Subcutaneous abdominal adipose tissue (tissue), 5 donors: ENCODE data around the gene FGD3.
A peak's percentile ranks its signal among the peaks of the same experiment; 100 is the strongest.
"Not testable (repeated sequence)": the region's sequence is repeated elsewhere in the genome, so short reads cannot be mapped to it uniquely, and the experiment has no call there.

Experiments used
- H3K27ac ChIP-seq: one replicate; pipeline ENCODE4 v1.7.0; 2013; ENCODE audit warnings: low read depth, mild to moderate bottlenecking, inconsistent platforms, low read length, moderate library complexity
- H3K27me3 ChIP-seq, 5 donors: one replicate each; pipeline ENCODE4 v1.7.0; 2013; ENCODE audit warnings: low read length in 5 of 5, inconsistent platforms in 1 of 5; ENCODE audit not compliant: control insufficient read depth in 5 of 5, insufficient read depth in 4 of 5
- H3K36me3 ChIP-seq, 5 donors: one replicate each; pipeline ENCODE4 v1.7.0; 2013; ENCODE audit warnings: low read length in 5 of 5; ENCODE audit not compliant: control insufficient read depth in 5 of 5, insufficient read depth in 5 of 5
- H3K4me1 ChIP-seq, 5 donors: one replicate each; pipeline ENCODE4 v1.7.0; 2013; ENCODE audit warnings: low read length in 5 of 5, mild to moderate bottlenecking in 3 of 5, moderate library complexity in 1 of 5; ENCODE audit not compliant: control insufficient read depth in 5 of 5, insufficient read depth in 5 of 5
- H3K4me3 ChIP-seq, 5 donors: one replicate each; pipeline ENCODE4 v1.7.0; 2013; ENCODE audit warnings: low read length in 5 of 5, low read depth in 1 of 5
- H3K9ac ChIP-seq, 5 donors: one replicate each; pipeline ENCODE4 v1.7.0; 2013; ENCODE audit warnings: low read length in 5 of 5, mild to moderate bottlenecking in 4 of 5, moderate library complexity in 3 of 5
- H3K9me3 ChIP-seq, 5 donors: one replicate each; pipeline ENCODE4 v1.7.0; 2013; ENCODE audit warnings: low read length in 5 of 5; ENCODE audit not compliant: control insufficient read depth in 5 of 5
- donor health status: healthy.
- donor health status: healthy.
- donor health status: healthy.
- donor health status: healthy.
- donor health status: healthy.

Gene FGD3

DNA sequence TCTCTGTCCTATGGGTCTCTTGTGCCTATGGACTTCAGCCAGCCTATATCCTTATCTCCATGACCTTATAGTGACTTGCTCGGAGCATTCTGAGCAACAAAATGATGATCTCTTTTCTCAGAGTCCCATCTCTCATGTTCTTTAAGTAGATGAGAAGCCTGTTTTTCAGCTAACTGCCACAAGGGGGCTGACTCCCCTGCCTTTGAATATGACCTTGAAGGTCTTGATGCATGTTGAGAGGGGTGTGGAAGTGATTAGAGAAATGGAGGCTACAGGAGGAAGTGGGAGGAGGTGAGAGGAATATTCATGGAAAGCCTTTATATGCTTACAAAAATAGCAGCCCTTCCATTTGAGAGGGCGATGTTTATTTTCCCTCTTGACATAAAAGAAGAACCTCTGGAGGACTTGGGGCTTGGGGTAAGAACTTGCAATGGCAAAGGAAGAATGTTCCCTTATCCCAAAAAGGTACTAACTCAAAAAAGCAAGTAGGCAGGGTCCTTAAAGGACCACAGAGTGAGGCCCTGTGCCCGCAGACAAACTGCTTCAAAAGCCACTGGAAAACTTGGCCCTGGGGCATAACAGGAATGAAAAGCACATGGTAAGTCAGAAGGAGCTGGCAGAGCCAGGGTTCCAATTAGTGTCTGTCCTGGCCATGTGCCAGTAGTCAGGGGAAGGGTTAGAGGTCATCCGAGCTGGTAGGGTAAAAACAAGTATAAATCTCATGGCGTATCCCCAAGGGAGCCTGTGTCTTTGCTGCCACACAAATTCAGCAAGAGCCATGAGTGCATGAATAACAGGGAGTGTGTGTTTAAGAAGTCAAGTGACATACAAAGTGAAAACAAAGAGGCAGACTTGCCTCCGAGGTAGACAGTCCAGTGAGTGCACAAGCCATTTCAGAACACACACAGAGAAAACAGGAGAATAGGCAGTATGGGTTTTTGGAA lies 39.1 kb downstream of the FGD3 start:
- no peaks in the 10 kb centered on the region for H3K36me3 ChIP-seq
- H3K4me3 ChIP-seq = no peak overlapping the region
- no peak overlapping the region for H3K9ac ChIP-seq
- H3K27me3 ChIP-seq = no peaks in the 10 kb centered on the region
- H3K9me3 ChIP-seq = peaks cover 4 to 21% (median 13%) of the 10 kb centered on the region in 5 donors
- H3K27ac ChIP-seq = no peak overlapping the region
- peaks cover 0 to 2% (median 0%) of the 10 kb centered on the region in 5 donors for H3K4me1 ChIP-seq

DNA sequence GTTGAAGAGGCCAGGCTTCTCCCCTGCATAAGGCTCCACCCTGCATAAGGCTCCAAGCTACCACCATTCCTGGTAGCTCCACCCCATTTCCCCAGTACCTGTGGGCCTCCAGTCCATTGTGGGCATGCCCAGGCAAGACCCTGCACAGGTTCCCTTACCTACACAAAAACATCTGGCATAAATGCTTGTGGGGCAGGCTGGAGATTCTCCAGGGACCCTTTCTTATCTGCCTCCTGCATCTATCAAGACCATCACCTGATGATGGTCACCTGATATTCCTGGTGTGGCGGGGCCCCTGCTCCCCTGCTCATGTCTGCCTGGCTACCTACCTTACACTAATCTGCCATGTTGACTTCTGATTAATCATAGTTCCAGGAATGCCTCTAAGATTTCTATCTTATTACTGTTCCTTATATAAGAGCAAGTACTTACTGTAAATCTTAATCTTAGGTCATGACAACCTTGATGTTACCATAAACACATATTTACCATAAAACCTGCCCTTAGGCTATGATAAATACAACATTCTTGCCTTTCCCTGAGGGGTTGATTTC lies 41.0 kb downstream of the FGD3 start:
- H3K4me1 ChIP-seq = peaks cover 0 to 2% (median 0%) of the 10 kb centered on the region in 5 donors
- H3K36me3 ChIP-seq = no peaks in the 10 kb centered on the region
- H3K27ac ChIP-seq = no peak overlapping the region
- no peak overlapping the region for H3K4me3 ChIP-seq
- H3K9ac ChIP-seq = no peak overlapping the region
- no peaks in the 10 kb centered on the region for H3K27me3 ChIP-seq
- peaks cover 4 to 24% (median 16%) of the 10 kb centered on the region in 5 donors for H3K9me3 ChIP-seq

DNA sequence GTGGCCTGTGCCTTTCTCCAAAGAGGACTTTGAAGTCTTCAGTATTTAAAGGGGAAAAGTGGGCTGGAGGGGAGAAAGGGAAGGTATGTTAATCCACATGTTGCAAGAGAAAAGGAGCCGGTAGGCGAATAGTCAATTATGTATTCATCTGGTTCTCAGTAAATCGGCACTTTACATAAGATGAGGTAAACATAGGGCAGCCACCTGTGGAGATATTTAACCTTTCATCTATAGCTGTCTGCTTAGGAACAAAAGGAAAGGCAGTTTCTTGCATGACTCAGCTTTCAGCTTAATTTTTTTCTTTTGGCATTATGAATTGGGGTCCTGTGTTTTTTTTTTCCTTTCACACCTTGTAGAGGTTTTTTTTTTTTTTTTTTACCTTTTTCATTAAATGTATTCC lies 42.2 kb downstream of the FGD3 start:
- Histone ChIP-seq H3K4me3 (no peak overlapping the region), H3K36me3 (no peaks in the 10 kb centered on the region), H3K27ac (no peak overlapping the region), H3K9me3 (peaks cover 0 to 12% (median 7%) of the 10 kb centered on the region in 5 donors), H3K9ac (no peak overlapping the region), H3K27me3 (no peaks in the 10 kb centered on the region), H3K4me1 (peaks cover 0 to 2% (median 0%) of the 10 kb centered on the region in 5 donors)

DNA sequence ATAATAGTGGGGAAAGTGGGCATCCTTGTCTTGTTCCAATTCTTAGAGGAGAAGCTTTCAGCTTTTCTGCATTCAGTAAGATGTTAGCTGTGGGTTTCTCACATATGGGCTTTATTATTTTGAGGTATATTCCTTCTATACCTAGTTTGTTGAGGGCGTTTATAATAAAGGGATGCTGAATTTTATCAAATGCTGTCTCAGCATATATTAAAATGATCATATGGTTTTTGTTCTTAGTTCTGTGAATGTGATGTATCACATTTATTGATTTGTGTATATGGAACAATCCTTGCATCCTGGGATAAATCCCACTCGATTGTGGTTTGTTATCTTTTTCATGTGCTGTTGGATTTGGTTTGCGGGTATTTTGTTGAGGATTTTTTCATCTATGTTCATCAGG lies 43.1 kb downstream of the FGD3 start:
- H3K9me3 ChIP-seq = peaks cover 0 to 6% (median 3%) of the 10 kb centered on the region in 5 donors
- peaks cover 0 to 2% (median 0%) of the 10 kb centered on the region in 5 donors for H3K4me1 ChIP-seq
- H3K4me3 ChIP-seq = no peak overlapping the region
- no peaks in the 10 kb centered on the region for H3K27me3 ChIP-seq
- H3K36me3 ChIP-seq = no peaks in the 10 kb centered on the region
- H3K9ac ChIP-seq = no peak overlapping the region
- no peak overlapping the region for H3K27ac ChIP-seq

DNA sequence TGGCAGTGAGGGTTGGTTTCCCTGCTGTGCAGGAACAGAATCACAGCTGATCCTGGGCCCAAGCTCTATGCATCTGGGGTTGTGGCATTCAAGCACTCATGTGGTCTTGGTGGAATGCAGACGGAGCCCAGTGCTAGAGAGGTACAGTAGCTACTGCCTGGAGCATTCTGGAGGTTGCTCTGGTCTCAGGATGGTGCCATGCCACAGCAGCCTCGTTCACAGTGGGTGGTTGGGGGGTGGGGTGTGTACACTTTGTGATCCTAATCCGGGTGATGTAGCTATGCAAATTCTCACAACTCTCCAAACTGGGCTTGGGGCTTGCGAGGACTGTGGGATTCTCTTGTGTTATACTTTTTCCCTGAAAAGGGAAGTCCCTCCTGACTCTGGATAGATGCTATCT lies 45.2 kb downstream of the FGD3 start:
- Histone ChIP-seq H3K4me1 (no peaks in the 10 kb centered on the region), H3K4me3 (no peak overlapping the region), H3K9me3 (peaks cover 0 to 6% (median 0%) of the 10 kb centered on the region in 5 donors), H3K9ac (no peak overlapping the region), H3K36me3 (no peaks in the 10 kb centered on the region), H3K27ac (no peak overlapping the region), H3K27me3 (no peaks in the 10 kb centered on the region)

DNA sequence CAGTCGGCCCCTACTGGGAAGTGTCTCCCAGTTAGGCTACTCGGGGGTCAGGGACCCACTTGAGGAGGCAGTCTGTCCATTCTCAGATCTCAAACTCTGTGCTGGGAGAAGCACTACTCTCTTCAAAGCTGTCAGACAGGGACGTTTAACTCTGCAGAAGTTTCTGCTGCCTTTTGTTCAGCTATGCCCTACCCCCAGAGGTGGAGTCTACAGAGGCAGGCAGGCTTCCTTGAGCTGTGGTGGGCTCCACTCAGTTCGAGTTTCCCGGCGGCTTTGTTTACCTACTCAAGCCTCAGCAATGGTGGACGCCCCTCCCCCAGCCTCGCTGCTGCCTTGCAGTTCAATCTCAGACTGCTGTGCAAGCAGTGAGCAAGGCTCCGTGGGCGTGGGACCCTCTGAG lies 51.5 kb downstream of the FGD3 start:
- not testable (repeated sequence) for H3K27ac ChIP-seq, H3K9me3 ChIP-seq, H3K4me1 ChIP-seq, H3K9ac ChIP-seq, H3K4me3 ChIP-seq, H3K36me3 ChIP-seq, H3K27me3 ChIP-seq

DNA sequence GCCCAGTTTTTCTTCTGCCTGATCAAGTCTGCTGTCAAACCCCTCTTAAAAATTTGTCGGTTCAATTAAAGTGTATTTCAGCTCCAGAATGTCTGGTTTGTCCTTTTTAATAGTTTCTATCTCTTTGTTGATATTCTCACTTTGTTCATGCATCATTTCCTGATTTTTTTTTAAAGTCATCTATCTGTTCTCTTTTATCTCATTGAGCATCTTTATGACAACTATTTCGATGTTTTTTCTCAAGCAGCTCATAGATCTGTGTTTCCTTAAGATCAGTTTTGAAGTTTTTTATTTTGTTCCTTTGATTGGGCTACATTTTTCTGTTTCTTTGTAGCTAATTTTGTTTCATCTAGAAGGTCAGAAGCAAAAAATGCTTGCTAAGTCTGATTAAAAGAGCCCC lies 53.7 kb downstream of the FGD3 start:
- peaks cover 0 to 3% (median 0%) of the 10 kb centered on the region in 5 donors for H3K27me3 ChIP-seq

DNA sequence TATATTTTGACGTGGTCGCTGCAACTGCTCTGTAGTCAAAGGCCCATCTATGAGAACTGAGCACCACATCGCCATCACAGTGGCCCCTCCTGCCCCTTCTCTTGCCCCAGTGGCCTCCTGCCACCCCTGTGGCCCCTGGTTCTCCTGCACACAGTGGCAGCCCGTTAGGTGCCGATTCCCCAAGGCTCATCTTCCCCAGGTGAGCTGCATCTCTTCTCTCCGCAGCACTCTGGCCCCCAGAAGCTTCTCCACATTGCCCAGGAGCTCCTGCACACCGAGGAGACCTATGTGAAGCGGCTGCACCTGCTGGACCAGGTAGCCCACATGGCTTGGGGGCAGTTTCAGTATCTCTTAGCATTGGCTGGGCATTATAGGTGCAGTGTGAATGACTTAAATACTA lies 55.4 kb downstream of the FGD3 start:
- Histone ChIP-seq H3K4me1 (peaks cover 0 to 9% (median 4%) of the 10 kb centered on the region in 5 donors), H3K27me3 (peaks cover 0 to 3% (median 0%) of the 10 kb centered on the region in 5 donors), H3K9me3 (no peaks in the 10 kb centered on the region), H3K9ac (no peak overlapping the region), H3K27ac (no peak overlapping the region), H3K4me3 (no peak overlapping the region), H3K36me3 (peaks cover 0 to 17% (median 0%) of the 10 kb centered on the region in 5 donors)

More for the DNA sequence above, 53.7 kb downstream of the FGD3 start:
- Histone ChIP-seq H3K9me3 (no peaks in the 10 kb centered on the region), H3K36me3 (peaks cover 0 to 8% (median 0%) of the 10 kb centered on the region in 5 donors), H3K4me1 (peaks cover 0 to 9% (median 4%) of the 10 kb centered on the region in 5 donors), H3K9ac (no peak overlapping the region), H3K4me3 (no peak overlapping the region), H3K27ac (no peak overlapping the region)

DNA sequence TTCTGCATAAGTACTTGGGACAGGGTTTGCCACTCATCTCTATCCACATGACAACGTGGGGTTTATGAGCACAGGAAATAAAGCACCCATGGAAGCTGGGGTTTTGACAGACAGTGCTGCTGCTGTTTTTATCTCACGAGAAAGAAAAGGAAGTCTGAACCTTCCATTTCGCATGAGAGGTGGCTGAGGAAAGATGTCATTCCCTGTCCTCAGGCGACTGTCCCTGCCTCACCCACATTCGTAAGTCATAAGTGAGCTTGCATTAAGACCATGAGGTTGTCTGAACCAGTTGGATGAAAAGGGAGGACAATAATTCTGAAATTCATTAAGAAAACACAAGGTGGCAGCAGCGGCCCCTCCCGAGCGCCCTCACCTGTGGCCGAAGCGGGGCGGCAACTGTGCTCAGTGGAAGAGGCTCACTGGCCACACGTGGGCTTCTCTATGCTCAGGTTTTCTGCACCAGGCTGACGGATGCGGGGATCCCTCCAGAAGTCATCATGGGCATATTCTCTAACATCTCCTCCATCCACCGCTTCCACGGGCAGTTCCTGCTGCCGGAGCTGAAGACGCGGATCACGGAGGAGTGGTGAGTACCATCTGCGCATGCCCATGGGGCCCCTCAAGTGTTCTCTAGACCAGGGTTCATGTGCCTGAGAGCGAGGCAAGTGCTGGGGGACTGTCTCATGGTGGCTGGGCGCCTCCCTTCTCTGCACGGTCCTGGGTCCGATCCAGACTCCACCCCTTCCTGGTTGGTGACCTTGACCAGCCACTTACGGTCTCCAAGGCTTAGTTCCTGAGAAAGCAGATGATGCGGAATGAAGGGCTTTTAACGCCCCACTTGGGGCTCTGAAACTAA lies 56.5 kb downstream of the FGD3 start:
- Histone ChIP-seq H3K4me1 (peaks cover 0 to 9% (median 4%) of the 10 kb centered on the region in 5 donors), H3K27me3 (peaks cover 0 to 3% (median 0%) of the 10 kb centered on the region in 5 donors), H3K36me3 (peaks cover 0 to 21% (median 2%) of the 10 kb centered on the region in 5 donors), H3K27ac (no peak overlapping the region), H3K9ac (no peak overlapping the region), H3K4me3 (peak overlapping the region in 4 of 5 donors; percentile 42 to 54 (median 46)), H3K9me3 (no peaks in the 10 kb centered on the region)
